Activated CD4-positive, alpha-beta T cell treated with anti-CD3 and anti-CD28 coated beads for 36 hours (primary cell): ENCODE data around the gene ZDHHC8. TPM values are rescaled to one million over a fixed set of nuclear protein-coding genes. Genes with fewer than 3 reads are reported as not detected.

Source experiments
- ATAC-seq: fragments of 200-7000 bp; cut with Tn5 transposase; one replicate; pipeline ENCODE4 v1.10.0; 2021; ENCODE audit warnings: mild to moderate bottlenecking, moderate library complexity
- CTCF ChIA-PET: fragments of 350-600 bp; sonication (Branson Sonifier 250); formaldehyde crosslinking; loops from one replicate; lab custom pipeline; 2021; ENCODE audit warnings: antibody characterized with exemption; lab: Charles Lee
- POLR2A ChIA-PET: fragments of 350-600 bp; sonication (Branson Sonifier 250); formaldehyde crosslinking; loops from one replicate; lab custom pipeline; 2021; ENCODE audit warnings: antibody characterized with exemption, inconsistent platforms; lab: Charles Lee
- DNase-seq: peaks from one replicate; pipeline ENCODE4 v3.0.0-alpha.2; 2020
- H3K27ac Mint-ChIP-seq: one replicate; pipeline ENCODE4 v1.8.0; 2021; ENCODE audit warnings: mixed read lengths
- H3K27me3 Mint-ChIP-seq: one replicate; pipeline ENCODE4 v1.8.0; 2021; ENCODE audit warnings: mixed read lengths
- H3K36me3 Mint-ChIP-seq: one replicate; pipeline ENCODE4 v1.8.0; 2021; ENCODE audit warnings: low read depth, mixed read lengths
- H3K4me1 Mint-ChIP-seq: one replicate; pipeline ENCODE4 v1.8.0; 2021; ENCODE audit warnings: mixed read lengths
- H3K4me3 Mint-ChIP-seq: one replicate; pipeline ENCODE4 v1.8.0; 2021; ENCODE audit warnings: mild to moderate bottlenecking, moderate library complexity, mixed read lengths
- H3K9me3 Mint-ChIP-seq: one replicate; pipeline ENCODE4 v1.8.0; 2021; ENCODE audit warnings: low read depth, mixed read lengths
- intact Hi-C, 2 experiments: fragments of 100-400 bp; cut with DNase I in 1 of 2; cut with micrococcal nuclease in 1 of 2; formaldehyde crosslinking; loops; one replicate each; pipeline versions ENCODE4 v1.14.2 to v1.15.1; 2022 to 2024; cut with DNase I, micrococcal nuclease
- total RNA-seq, 2 experiments: library from RNA; stranded (reverse); gene quantifications; one replicate each; pipeline ENCODE4 v1.2.3, GENCODE V29; 2021

ZDHHC8 gene
- 10 to 100 TPM; 47.7 to 49.8 TPM for total RNA-seq

DNA sequence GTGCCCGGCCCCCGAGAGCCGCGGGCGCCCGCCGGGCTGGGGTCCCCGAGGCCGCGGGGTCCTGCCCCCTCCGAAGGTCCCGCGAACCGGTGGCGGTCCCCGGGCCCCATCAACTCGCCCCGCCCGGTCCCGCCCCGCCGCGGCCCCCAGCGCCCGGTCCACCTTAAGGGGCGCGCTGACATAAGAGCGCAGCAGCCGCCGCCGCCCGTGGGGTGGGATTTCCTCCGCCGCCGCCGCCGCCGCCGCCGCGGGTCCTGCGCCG lies at the start of gene ZDHHC8:
Gene ZDHHC8, plus strand, starts transcription at position 208 of the 262 bp plus-strand sequence. CDS start 144 bp downstream, outside the sequence.
- CTCF ChIA-PET: no interaction called here
- intact Hi-C loops: loop anchor here (1.0 to 5.0 kb wide), 7 partner anchors 14 to 277 kb away; partner anchors contain the start of genes DGCR8 (in 1 of the 2), GNB1L (in 1 of the 2), RTL10 (in 1 of the 2) and TANGO2 (in 1 of the 2)

DNA sequence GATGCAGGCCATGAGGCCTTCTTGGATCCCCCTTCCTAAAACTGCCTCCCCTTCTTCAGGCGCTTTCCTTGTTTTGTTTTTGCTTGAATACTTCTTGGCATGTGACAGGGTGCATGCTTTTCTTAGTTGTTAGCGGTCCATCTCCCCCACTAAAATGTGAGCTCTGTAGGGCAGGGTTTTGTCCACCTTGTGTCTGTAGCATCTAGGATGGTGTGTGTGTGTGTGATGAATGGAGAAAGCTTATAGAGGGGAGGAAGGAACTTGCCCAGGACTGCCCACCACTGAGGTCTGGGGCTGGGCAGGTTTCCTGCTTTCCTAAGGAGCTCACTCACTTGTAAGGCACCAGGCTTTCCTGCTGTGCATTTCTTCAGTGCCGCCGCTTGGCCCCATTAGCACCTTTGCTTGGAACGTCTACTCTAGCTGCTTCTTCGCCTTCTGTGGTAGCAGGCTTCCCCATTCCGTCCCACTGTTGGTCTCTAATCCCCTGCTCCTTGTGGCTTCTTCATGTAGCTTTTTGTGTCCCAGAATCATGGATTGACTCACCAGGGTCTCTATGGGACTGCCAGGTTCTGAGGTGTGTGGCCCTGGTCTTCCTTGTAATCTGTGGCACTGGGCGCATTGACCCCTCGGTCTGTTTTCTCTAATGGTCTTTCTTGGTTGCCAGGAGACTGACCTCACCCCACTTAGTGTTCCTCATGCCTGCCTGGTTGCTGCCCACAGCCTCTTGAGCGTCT lies 48.3 kb upstream of the ZDHHC8 start:
- no peak for DNase-seq
- H3K4me3 Mint-ChIP-seq: no peak overlapping the region
- POLR2A ChIA-PET: interaction anchor here (0.6 to 1.2 kb wide), 2 partner anchors 17 to 18 kb away, joined by 3 to 4 read pairs; no protein-coding TSS in a partner anchor
- peaks cover 28% of the 10 kb centered on the region for H3K36me3 Mint-ChIP-seq
- intact Hi-C loops: no loop called here
- H3K27ac Mint-ChIP-seq: peak overlapping the region; percentile 3
- H3K27me3 Mint-ChIP-seq: no peaks in the 10 kb centered on the region
- ATAC-seq: no peak
- CTCF ChIA-PET: interaction anchor here (0.6 to 0.8 kb wide), 3 partner anchors 14 to 424 kb away, joined by 3 read pairs; no protein-coding TSS in a partner anchor
- H3K9me3 Mint-ChIP-seq: no peaks in the 10 kb centered on the region
- peaks cover 37% of the 10 kb centered on the region for H3K4me1 Mint-ChIP-seq

More for the DNA sequence above, at the start of gene ZDHHC8:
- no peaks in the 10 kb centered on the region for H3K27me3 Mint-ChIP-seq
- H3K36me3 Mint-ChIP-seq: peaks cover 16% of the 10 kb centered on the region
- POLR2A ChIA-PET: interaction anchor here (3.4 kb wide), 1 partner anchor 13 kb away, joined by 26 read pairs; the partner anchor contains the start of gene TRMT2A
- H3K27ac Mint-ChIP-seq: peak within 1 kb of the TSS; percentile 19
- peak within 1 kb of the TSS; percentile 71 for H3K4me3 Mint-ChIP-seq
- H3K9me3 Mint-ChIP-seq: no peaks in the 10 kb centered on the region
- DNase-seq: peak; percentile 63
- H3K4me1 Mint-ChIP-seq: peaks cover 35% of the 10 kb centered on the region
- peak; percentile 40 for ATAC-seq

DNA sequence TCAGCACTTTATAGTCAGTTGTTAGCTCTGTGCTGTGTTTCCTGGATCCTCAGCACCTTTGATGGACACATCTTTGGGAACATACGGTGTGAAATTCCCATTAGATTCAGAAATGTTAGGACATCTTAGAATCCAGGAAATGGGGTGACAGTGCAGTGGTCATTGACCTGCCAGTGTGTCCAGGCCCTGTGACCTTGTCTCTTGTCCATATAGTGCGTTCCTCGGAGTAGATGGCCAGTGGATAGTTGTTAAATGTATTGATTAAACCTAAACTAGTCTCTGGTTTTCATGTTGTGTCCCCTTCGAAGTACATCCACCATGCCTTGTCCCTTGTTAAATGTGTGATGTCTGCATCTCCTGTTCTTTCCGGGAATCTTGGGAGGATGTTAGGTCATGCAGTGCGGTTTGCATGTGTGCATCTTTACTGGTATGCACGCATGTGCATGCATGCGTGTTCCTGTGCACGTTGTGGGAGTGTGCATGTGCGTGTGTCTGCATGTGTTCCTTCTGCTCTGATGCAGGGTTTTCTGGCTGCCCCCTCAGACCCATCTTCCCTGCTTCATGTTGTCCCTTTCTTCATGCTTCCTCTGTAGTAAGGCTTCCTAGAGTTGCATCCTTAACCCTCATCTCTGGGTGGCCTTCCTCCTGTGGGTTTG lies 47.6 kb upstream of the ZDHHC8 start:
- H3K4me1 Mint-ChIP-seq: peaks cover 37% of the 10 kb centered on the region
- no peak overlapping the region for H3K4me3 Mint-ChIP-seq
- DNase-seq (no peak), ATAC-seq (no peak)
- intact Hi-C loops: no loop called here
- no peaks in the 10 kb centered on the region for H3K27me3 Mint-ChIP-seq
- H3K36me3 Mint-ChIP-seq: peaks cover 33% of the 10 kb centered on the region
- H3K27ac Mint-ChIP-seq: no peak overlapping the region
- CTCF ChIA-PET: interaction anchor here (0.6 kb wide), 1 partner anchor 125 kb away, joined by 3 read pairs; no protein-coding TSS in a partner anchor
- no peaks in the 10 kb centered on the region for H3K9me3 Mint-ChIP-seq
- POLR2A ChIA-PET: interaction anchor here (1.2 kb wide), 1 partner anchor 17 kb away, joined by 3 read pairs; no protein-coding TSS in a partner anchor

GRCh38 chr22:20084547-20085413 lies 46.8 kb upstream of the ZDHHC8 start:
- DNase-seq: peak; percentile 60
- ATAC-seq: peak; percentile 25
- ChIA-PET CTCF (interaction anchor here (0.8 kb wide), 1 partner anchor 120 kb away, joined by 3 read pairs; no protein-coding TSS in a partner anchor), POLR2A (no interaction called here)
- no peak overlapping the region for H3K27ac Mint-ChIP-seq
- no peaks in the 10 kb centered on the region for H3K27me3 Mint-ChIP-seq
- intact Hi-C loops: no loop called here
- peaks cover 37% of the 10 kb centered on the region for H3K4me1 Mint-ChIP-seq
- H3K9me3 Mint-ChIP-seq: no peaks in the 10 kb centered on the region
- peaks cover 40% of the 10 kb centered on the region for H3K36me3 Mint-ChIP-seq
- H3K4me3 Mint-ChIP-seq: no peak overlapping the region

DNA sequence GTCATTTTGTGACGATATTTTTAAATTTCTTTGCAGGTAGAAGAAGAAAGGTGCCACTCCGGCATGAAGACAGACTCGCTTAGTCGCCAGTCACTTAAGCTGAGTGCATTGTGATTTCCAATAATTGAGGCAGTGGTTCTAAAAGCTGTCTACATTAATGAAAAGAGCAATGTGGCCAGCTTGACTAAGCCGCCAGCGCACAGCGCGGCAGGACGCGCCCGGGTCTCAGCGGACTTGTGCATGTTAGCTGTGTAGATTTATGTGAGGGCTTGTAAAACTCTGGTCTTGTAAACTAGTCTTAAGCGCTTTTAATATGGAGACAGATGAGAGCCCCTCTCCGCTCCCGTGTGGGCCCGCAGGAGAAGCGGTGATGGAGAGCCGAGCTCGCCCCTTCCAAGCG lies 46.0 kb upstream of the ZDHHC8 start:
- ChIA-PET CTCF (interaction anchor here (1.0 to 1.2 kb wide), 2 partner anchors 16 to 19 kb away, joined by 3 read pairs; no protein-coding TSS in a partner anchor), POLR2A (no interaction called here)
- ATAC-seq (no peak), DNase-seq (no peak)
- Mint-ChIP-seq H3K36me3 (peaks cover 46% of the 10 kb centered on the region), H3K27me3 (no peaks in the 10 kb centered on the region), H3K9me3 (no peaks in the 10 kb centered on the region), H3K27ac (no peak overlapping the region), H3K4me1 (peaks cover 40% of the 10 kb centered on the region), H3K4me3 (no peak overlapping the region)
- intact Hi-C loops: no loop called here

DNA sequence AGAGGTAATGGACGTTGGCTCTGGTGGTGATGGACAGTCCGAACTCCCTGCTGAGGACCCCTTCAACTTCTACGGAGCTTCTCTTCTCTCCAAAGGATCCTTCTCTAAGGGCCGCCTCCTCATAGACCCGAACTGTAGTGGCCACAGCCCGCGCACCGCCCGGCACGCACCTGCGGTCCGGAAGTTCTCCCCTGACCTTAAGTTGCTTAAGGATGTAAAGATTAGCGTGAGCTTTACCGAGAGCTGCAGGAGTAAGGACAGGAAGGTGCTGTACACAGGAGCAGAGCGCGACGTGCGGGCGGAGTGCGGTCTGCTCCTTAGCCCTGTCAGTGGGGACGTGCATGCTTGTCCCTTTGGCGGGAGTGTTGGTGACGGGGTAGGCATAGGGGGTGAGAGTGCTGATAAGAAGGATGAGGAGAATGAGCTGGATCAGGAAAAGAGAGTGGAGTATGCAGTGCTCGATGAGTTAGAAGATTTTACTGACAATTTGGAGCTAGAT lies 45.5 kb upstream of the ZDHHC8 start:
- Mint-ChIP-seq H3K27me3 (no peaks in the 10 kb centered on the region), H3K9me3 (no peaks in the 10 kb centered on the region), H3K36me3 (peaks cover 49% of the 10 kb centered on the region), H3K4me1 (peaks cover 38% of the 10 kb centered on the region), H3K4me3 (no peak overlapping the region), H3K27ac (no peak overlapping the region)
- ChIA-PET POLR2A (interaction anchor here (0.7 kb wide), 1 partner anchor 121 kb away, joined by 4 read pairs; no protein-coding TSS in a partner anchor), CTCF (interaction anchor here (0.5 to 1.2 kb wide), 4 partner anchors 14 to 237 kb away, joined by 3 read pairs; no protein-coding TSS in a partner anchor)
- intact Hi-C loops: no loop called here
- ATAC-seq: no peak
- no peak for DNase-seq

- Mint-ChIP-seq H3K4me3 (no peak overlapping the region), H3K36me3 (peaks cover 51% of the 10 kb centered on the region), H3K27me3 (no peaks in the 10 kb centered on the region), H3K4me1 (peaks cover 34% of the 10 kb centered on the region), H3K27ac (no peak overlapping the region), H3K9me3 (no peaks in the 10 kb centered on the region)
- no peak for ATAC-seq
- intact Hi-C loops: no loop called here
- ChIA-PET CTCF (interaction anchor here (0.6 to 1.2 kb wide), 4 partner anchors 13 to 30 kb away, joined by 3 read pairs; partner anchors contain the start of gene TRMT2A), POLR2A (interaction anchor here (0.7 kb wide), 1 partner anchor 121 kb away, joined by 4 read pairs; no protein-coding TSS in a partner anchor)
- no peak for DNase-seq
Measured at GRCh38 chr22:20086763-20087162, 44.8 kb upstream of the ZDHHC8 start.

DNA sequence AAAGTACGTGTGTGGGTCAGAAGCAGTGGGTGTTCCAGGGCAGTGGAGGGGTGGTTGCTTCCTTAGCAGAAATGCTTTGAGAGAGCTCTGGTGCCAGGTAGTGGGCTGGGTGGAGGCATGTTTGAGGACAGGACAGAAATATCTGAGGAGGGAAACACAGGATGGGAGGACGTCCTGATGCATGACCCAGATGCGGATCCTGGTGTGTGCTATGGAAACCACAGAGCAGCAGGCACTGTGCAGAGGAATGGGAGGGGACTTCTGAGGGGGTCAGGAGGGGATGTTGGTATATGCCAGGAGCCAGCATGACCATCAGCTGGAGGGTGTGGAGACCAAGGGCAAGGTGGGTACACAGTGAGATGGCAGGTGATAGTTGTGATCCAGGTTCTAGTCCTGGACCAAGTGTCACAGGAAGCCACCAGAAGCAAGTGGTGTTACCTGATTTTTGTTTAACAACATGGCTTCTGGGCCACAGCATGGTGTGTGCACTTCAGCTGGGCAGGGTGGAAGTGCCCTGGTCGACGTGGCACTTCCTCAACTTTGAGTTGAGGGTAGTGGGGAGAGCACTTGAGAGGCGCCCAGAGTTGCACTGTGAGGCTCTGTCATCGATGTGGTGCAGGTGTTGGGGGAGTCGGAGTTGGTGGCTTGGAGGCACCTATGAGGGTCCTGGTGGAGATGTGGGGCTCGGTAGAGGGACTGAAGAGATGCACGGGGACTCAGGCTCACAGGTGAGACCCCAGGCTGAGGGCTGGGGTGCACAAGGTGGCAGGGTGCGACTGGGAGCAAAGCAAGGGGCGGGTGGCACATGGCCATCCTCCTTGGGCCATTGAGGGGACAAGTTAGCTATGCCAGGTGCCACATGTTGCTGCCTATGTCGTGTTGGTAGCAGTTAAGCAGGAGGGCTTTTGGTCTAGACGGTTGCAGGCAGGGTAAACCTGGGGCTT lies 44.0 kb upstream of the ZDHHC8 start:
- ChIA-PET POLR2A (no interaction called here), CTCF (interaction anchor here (0.6 to 0.7 kb wide), 3 partner anchors 23 to 610 kb away, joined by 3 read pairs; partner anchors contain the start of gene TRMT2A)
- no peak for DNase-seq
- peaks cover 28% of the 10 kb centered on the region for H3K4me1 Mint-ChIP-seq
- H3K27me3 Mint-ChIP-seq: no peaks in the 10 kb centered on the region
- no peak overlapping the region for H3K27ac Mint-ChIP-seq
- intact Hi-C loops: no loop called here
- H3K9me3 Mint-ChIP-seq: no peaks in the 10 kb centered on the region
- ATAC-seq: no peak
- H3K4me3 Mint-ChIP-seq: no peak overlapping the region
- peaks cover 59% of the 10 kb centered on the region for H3K36me3 Mint-ChIP-seq

- no peak overlapping the region for H3K27ac Mint-ChIP-seq
- ChIA-PET CTCF (interaction anchor here (0.6 to 1.2 kb wide), 4 partner anchors 13 to 611 kb away, joined by 3 to 4 read pairs (median 3); no protein-coding TSS in a partner anchor), POLR2A (no interaction called here)
- peaks cover 21% of the 10 kb centered on the region for H3K4me1 Mint-ChIP-seq
- no peaks in the 10 kb centered on the region for H3K27me3 Mint-ChIP-seq
- intact Hi-C loops: no loop called here
- DNase-seq (no peak), ATAC-seq (no peak)
- H3K36me3 Mint-ChIP-seq: peaks cover 59% of the 10 kb centered on the region
- no peak overlapping the region for H3K4me3 Mint-ChIP-seq
- no peaks in the 10 kb centered on the region for H3K9me3 Mint-ChIP-seq
Measured at GRCh38 chr22:20088263-20088648, 43.3 kb upstream of the ZDHHC8 start.
